Stimulated activated CD8-positive, alpha-beta memory T cell treated with anti-CD3 and anti-CD28 coated beads, Interleukin-12 subunit alpha, Interleukin-12 subunit beta, amount 100 ng/mL, for 1 hour (primary cell): ENCODE data around the gene UVRAG.
"Not testable (repeated sequence)": the region's sequence is repeated elsewhere in the genome, so short reads cannot be mapped to it uniquely, and the experiment has no call there.

ENCODE experiments used
- DNase-seq: peaks from one replicate; pipeline ENCODE4 v3.0.0-alpha.2; 2020; ENCODE audit warnings: low read depth

Gene UVRAG

DNA sequence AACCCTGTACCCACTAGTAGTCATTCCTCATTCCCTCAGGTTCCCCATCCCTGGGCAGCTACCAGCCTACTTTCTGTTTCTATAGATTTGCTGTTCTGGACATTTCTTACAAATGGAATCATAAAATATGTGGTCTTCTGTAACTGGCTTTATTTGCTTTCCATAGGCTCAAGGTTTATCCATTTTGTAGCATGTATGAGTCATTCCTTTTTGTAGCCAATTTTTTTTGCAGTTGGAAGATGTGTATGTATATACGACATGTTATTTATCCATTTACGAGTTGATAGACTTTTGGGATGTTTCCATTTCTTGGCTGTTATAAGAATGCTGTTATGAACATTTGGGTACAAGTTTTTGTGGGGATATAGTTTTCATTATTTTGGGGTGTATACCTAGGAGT is 260.7 kb downstream of the UVRAG start:
- DNase-seq: no peak

GRCh38 chr11:76076253-76076652 is 261.2 kb downstream of the UVRAG start:
- not testable (repeated sequence) for DNase-seq

GRCh38 chr11:76076749-76077148 is 261.7 kb downstream of the UVRAG start:
- DNase-seq: no peak

DNA sequence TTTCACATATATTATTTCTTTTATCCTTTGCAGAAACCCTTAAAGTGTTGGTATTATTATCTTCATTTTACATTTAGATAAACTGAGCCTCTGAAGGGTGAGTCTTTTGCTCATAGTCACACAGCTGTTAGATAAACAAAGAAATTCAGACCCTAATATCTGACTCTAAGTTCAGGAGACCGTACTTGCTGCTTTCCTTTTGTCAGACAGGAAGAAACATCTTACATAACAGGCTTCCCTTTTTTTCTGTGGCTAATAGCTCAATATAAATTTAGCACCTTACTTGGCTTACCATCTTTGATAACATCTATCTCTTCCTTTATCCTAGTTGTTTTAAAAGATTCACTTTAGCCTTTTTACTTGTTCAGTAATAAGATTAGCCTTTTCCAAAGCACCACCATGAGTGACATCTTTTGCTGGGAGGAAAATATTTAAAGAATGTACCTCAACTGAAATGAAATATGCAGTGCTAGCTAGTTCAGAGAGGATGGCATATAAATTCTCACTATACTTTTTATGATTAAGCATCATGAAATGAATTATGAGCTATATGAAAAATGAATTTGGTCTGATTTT is 262.7 kb downstream of the UVRAG start:
- no peak for DNase-seq

- not testable (repeated sequence) for DNase-seq
Observed at GRCh38 chr11:76081084-76081483, 266.1 kb downstream of the UVRAG start.

GRCh38 chr11:76083563-76084451 is 268.8 kb downstream of the UVRAG start:
- no peak for DNase-seq

- no peak for DNase-seq
Observed at GRCh38 chr11:76085270-76085669, 270.3 kb downstream of the UVRAG start.

DNA sequence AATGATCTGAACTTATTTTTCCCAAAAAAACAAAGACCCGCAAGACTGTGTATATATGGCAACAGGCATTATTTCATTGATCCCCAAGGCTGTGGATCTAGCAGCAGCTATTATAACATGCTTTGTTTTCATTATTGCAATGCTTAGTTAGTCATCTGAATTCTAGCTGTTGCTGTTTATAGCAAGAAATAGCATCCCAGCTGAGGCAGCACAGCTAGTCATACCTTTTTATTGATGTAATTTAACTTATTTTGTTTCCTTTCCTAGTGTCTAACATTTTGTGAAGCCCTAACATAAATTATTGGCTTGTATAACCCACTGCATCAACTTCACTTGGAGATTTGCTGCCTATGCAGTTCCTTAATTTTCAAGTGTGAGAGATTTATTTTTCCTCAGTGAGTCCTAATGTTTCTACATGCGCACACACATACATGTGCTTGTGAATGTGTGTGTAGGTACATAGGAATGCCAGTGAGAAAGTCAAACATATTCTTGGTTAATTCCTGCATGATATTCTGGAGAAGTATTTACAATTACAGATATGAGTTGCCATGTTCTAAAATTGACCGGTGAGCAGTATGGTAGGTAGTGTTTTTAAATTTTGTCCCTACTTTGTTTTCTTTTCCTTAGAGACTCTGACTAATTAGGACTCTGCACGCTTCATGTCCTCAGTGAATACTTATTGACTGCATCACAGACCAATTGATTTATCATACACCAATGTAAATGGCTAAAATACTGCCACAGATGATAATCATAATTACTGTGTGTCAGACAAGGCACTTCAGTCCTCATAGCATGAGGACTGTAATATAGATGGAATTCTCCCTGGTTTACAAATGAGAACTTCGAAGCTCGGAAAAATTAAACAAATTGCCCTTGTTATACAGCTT is 272.0 kb downstream of the UVRAG start:
- no peak for DNase-seq

- DNase-seq: no peak
Observed at GRCh38 chr11:76087749-76088148, 272.7 kb downstream of the UVRAG start.

DNA sequence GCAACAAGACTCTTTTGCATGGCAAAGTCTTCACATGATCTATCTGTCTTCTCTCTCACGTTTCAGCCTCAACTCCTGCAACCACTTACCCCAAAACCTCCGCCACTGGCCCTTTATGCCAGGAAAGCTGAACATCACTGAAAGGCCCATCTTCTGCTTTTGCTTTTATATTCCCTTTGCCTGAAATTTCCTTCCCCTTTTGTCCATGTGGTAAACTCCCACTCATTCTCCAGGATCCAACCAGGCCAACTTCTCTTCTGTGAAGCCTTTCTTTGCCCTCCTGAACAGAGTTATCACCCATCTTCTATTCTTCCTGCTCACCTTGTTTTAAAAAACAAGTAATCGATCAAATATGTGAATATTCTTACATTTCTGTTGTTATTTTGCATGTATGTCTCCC is 273.5 kb downstream of the UVRAG start:
- DNase-seq: no peak

DNA sequence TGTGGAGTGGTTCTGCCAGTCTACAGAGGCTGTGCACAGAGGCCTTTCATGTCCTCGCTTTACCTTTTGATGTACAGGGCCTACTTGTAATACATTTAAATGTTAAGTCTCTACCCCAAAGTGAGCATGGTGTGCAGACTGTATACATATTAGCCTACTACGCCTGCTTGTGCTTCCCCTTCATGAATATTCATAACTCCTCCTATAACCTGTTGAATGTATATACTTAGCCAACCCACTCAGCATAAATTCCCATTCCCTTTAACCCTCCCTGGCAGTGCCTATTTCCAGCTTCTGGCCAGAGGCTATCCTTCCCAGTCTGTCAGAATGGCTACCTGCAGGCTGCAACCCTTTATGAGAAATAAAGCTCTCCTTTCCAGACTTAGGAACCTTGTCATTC is 275.2 kb downstream of the UVRAG start:
- DNase-seq: no peak

- DNase-seq: no peak
Observed at GRCh38 chr11:76090821-76091220, 275.8 kb downstream of the UVRAG start.

- no peak for DNase-seq
Observed at GRCh38 chr11:76094740-76095139, 279.7 kb downstream of the UVRAG start.

GRCh38 chr11:76095891-76096290 is 280.9 kb downstream of the UVRAG start:
- DNase-seq: no peak

DNA sequence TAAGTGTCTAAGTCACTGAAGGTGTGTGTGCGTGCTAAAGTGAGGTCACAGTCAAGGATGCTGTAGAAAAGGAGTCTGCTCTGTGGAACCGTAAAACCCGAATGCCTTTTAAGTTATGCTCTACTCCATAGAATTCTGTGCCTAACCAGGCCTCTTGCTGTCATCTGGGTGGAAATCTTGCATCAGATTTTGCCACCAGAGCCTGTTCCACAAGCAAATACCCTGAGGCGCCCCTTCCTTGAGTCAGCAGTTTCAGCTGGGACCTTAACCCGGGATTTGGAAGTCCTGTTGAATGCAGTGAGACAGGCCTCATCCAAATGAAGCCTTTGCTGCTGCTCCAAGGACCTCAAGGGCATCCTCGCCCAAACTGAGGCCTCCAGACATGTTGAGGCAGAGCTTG is 281.5 kb downstream of the UVRAG start:
- DNase-seq: no peak

DNA sequence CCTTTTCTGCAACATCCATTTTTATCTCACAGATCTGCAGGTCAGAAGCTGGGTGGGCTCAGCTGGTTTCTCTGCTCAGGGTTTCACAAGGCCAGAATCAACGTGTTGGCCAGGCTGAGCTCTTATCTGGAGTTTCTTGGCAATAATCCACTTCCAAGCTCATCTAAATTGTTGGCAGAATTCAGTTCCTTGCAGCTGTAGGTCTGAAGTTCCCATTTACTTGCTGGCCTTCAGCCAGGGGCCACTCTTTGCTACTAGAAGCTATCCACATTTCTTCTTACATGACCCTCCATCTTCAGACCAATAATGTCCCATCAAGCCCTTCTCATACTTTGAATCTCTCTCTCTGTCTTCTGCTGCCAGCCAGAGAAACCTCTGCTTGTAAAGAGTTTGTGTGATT is 287.8 kb downstream of the UVRAG start:
- DNase-seq: no peak

DNA sequence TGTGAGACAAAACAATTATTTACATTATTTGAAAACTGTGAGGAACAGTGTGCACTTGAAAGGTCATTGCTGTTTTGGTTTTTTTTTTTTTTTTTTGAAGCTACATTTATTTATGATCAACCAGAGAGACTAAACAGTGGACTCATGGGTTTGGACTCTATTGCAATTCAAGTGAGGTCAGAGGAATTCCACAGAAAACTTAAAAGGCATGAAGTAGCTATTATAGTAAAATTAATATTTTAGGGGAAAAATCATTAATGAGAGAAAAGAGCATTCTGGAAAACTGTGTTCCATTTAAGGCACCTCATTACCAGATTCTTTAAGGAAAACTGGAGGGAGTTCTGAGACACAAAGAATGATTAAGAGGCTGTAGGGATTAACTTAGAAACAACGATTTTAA is 288.4 kb downstream of the UVRAG start:
- DNase-seq: no peak

- no peak for DNase-seq
Observed at GRCh38 chr11:76104285-76104684, 289.3 kb downstream of the UVRAG start.

GRCh38 chr11:76105637-76106036 is 290.6 kb downstream of the UVRAG start:
- no peak for DNase-seq

DNA sequence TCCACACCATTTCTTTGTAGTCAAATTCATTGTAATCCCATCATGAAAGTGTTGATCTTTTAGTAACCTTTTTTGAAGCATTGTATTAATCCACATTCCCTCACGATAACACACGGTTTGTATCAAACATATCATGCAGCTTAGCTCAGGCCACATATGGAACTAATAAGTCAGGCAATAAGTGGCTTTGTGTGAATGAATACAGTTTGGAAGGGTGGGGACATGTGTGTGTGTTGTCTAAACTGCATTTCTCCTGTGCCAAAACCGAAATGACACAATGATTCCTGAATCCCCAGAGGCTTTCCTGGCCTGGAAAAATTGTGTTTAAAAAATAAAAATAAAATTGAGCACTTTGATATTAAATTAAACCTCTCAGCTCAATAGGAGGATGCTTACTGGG is 293.0 kb downstream of the UVRAG start:
- DNase-seq: no peak

DNA sequence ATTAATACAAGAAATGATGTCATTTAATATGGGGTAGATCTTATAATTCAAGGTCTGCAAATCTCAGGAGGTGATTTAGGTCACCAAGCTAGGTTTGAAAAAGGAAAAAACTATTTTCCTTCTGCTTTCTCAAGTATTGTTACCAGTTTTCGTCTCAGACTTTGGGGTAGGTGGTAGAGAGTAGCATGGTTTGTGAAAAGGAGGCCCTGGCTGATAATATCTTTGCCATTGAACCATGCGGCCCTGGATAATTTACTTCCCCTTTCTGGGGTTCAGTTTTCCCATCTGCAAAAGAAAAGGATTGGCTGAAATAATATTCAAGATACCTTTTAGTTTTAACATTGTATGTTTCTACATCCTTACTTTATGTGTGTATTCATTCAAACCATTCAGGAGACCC is 299.2 kb downstream of the UVRAG start:
- no peak for DNase-seq

DNA sequence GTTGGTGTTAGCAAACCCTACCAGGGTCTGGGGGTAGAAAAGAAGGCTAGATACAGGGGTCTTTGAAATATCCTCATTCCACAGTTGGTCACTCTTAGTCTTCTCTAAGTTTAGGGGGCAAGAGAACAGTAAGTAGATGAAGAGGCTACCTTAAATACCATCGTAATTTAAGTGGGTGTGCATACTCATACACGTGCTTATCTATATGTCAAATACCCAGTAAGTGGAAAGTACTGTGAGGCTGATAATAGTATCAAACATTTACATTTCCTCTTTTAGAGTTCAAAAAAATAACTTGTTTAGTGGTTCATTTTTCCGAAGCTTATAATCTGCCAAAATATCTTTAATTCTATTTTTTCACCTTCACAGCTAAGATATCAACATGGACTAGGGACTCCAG is 300.5 kb downstream of the UVRAG start:
- no peak for DNase-seq

GRCh38 chr11:76119032-76119431 is 304.0 kb downstream of the UVRAG start:
- no peak for DNase-seq
